LNCAP (cell line): Measurements from ENCODE around the gene ZNF619.

Source experiments
- CTCF ChIP-seq: fragments of 450-650 bp; IDR thresholded peaks from 2 replicates; pipeline ENCODE4 v1.5.1; 2017; ENCODE audit warnings: mild to moderate bottlenecking

ZNF619 gene

GRCh38 chr3:40476478-40477470 is at the start of gene ZNF619:
Gene ZNF619, plus strand, starts transcription at chr3:40477122. Its CDS starts 858 bp downstream, at chr3:40477980.
- TF ChIP-seq CTCF = no peak

DNA sequence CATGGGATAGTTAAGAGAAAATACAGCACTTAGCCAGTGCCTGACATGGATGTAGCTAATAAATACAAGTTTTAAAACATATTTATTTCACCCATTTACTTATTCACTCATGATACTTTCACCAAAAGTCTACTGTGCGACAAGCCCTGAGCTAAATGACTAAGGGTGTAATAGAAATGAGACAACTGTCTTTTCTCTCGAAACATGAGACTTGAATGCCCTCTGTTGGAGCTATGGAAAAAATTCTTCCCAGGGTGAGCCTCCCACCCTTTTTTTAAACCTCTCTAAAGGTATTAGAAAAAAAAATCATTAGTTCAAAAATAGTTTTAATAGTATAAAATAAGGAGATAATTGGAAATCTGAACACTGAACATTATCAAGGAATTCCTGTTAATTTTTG is 44.1 kb upstream of the ZNF619 start:
- TF ChIP-seq CTCF = peak; percentile 16; the same call in 1 of the 2 replicates

DNA sequence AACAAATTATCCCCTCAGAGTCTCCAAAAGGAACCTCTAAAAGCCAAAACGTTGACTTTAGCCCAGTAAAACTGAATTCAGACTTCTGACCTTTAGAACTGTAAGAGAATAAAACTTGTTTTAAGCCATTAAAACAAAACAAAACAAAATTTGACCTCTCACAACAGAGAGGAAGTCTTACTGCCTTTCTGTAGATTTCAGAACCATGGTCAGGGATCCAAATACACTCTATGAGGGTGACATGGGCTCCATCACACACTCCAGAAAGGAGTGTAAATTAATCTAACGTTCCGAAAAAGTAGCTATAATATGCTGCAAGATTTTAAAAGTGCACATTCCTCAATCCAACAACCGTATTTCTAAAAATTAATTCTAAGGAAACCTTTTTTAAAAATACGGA is 39.0 kb upstream of the ZNF619 start:
- no peak for TF ChIP-seq CTCF

DNA sequence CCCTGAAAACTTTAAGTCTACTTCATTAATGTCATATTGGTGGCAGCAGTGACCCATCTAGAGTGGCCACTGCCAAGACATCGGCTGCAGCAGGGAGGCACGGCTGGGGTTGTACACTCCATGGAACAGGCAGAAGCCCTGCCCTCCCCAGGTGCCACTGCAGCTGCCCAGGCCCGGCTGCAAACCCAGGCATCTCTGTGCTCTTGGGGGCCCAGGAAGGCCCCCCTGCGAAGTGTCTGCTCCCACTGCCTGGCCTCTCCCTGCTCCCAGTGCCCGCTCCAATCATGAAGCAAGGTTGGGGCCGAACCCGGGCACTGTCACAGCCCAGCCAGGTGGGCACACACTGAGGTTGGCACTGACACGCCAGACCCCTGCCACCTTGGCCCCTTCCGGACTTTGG is 31.9 kb upstream of the ZNF619 start:
- TF ChIP-seq CTCF = no peak

DNA sequence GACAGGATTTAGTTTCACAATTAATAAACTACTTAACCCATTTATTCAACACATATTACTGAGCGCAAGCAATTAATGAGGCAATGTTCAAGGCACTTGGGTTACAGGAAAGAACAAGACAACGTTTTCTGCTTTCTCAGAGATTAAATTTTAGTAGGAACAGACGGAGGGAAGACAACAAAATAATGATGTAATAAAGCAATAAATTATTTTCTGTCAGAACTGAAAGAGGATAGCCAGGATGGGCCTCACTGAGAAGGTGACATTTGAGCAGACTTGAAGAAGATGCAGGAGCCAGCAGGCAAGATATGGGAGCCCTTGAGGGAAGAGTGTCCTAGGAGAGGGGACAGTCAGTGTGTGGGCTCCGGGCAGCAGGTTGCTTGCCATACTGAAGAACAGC is 31.0 kb upstream of the ZNF619 start:
- no peak for TF ChIP-seq CTCF

- no peak for TF ChIP-seq CTCF
Measured at GRCh38 chr3:40450438-40450837, 26.5 kb upstream of the ZNF619 start.

DNA sequence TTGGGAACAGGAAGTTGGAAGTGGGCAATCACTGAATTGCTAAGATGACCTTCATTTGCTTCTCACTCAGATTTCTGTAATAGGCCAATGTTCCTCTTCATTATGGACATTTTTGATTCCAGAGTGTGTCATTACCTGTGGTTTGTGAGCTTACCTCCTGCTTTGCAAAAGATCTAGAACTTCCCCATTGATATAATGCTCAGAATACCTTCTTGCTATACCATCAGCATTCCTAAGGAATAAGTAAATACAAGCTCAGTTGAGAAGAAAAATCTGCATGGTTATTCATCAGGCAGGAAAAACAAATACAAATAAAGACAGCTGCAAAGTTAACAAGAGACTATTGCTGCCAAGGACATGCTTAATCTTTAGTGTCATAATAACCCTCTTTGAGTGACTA is 25.4 kb upstream of the ZNF619 start:
- no peak for TF ChIP-seq CTCF
